ENCODE data around the gene TNK2.
A peak's percentile ranks its signal among the peaks of the same experiment; 100 is the strongest.

The TNK2 gene

DNA sequence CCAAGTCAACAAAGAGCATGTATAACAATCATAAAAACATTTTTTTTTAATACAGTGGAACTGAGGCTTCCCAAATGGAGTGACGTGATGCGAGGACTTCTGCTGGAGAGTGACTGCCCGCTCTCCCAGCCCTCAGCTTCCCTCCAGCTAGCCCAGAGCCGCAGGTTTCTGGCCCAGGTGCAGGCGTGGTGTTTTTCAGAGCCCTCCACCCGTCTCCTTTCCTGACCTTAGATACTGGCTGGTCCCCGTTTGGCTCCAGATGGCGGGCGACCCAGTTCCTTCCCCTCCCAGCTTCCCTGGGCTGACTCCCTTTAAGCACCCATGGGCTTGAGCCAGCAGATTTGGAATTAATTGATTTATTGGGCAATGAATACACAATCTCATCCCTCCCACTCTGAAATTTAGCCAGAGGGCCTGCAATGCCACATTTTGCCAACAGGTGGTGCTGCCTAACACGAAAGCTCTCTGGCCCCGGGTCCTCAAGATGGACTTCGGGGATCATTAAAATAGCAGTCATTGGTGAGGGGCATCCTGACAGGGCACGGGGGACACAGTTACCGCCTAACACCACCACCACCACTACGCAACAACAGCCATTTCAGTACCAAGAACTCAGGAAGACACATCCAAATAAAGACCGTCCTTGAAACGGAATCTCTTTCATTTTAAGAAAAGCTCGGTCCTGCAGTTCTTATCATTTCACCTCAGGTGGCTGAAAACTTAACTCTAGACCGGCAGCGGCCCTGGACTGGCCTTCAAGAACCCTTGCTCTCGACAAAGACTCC lies 49.1 kb downstream of the TNK2 start:
- Histone ChIP-seq H3K27me3 (no peaks in the 10 kb centered on the region), H3K4me1 (peaks cover 6% of the 10 kb centered on the region; the same call in 1 of the 2 replicates), H3K9me3 (no peaks in the 10 kb centered on the region), H3K36me3 (no peaks in the 10 kb centered on the region), H3K4me3 (ENCODE audit: low read depth, low read length) (no peak overlapping the region)
- DNase-seq = peak; percentile 71
- TF ChIP-seq, protein P1, sequence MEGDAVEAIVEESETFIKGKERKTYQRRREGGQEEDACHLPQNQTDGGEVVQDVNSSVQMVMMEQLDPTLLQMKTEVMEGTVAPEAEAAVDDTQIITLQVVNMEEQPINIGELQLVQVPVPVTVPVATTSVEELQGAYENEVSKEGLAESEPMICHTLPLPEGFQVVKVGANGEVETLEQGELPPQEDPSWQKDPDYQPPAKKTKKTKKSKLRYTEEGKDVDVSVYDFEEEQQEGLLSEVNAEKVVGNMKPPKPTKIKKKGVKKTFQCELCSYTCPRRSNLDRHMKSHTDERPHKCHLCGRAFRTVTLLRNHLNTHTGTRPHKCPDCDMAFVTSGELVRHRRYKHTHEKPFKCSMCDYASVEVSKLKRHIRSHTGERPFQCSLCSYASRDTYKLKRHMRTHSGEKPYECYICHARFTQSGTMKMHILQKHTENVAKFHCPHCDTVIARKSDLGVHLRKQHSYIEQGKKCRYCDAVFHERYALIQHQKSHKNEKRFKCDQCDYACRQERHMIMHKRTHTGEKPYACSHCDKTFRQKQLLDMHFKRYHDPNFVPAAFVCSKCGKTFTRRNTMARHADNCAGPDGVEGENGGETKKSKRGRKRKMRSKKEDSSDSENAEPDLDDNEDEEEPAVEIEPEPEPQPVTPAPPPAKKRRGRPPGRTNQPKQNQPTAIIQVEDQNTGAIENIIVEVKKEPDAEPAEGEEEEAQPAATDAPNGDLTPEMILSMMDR (IDR thresholded peaks at IDR 0.05; ENCODE audit: low read depth, low read length) = peak; percentile 98

DNA sequence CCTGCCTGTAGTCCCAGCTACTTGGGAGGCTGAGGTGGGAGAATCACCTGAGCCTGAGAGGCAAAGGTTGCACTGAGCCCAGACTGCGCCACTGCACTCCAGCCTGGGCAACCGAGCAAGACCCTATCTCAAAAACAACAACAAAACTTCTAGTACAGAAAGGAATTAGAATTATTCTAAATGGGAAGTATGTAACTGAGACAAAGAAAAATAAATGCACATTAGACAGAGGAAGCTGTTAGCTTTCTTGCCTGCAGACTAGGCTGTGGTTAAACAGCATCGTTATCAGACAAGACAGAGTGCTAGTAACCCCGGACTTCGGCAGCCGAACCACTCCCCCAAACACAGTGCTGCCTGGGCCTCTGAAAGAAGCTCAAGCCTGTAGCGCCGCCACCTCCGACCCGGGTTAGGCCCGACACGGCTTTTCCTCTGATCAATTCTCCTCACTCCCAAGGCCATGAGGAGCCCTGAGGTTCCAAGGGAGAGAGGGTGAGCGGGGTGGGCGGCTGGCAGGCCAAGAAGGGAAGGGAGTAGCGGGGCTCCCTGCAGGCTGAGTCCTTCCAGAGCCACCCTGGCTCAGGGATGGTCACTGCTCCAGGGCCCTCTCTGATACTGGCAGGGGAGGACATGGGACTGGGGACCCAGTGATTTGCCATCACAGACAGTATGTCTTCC lies 51.8 kb downstream of the TNK2 start:
- Histone ChIP-seq H3K27me3 (no peaks in the 10 kb centered on the region), H3K9me3 (no peaks in the 10 kb centered on the region), H3K4me3 (ENCODE audit: low read depth, low read length) (no peak overlapping the region), H3K36me3 (no peaks in the 10 kb centered on the region), H3K4me1 (peaks cover 6% of the 10 kb centered on the region; the same call in 1 of the 2 replicates)
- TF ChIP-seq, protein P1 (IDR thresholded peaks at IDR 0.05; ENCODE audit: low read depth, low read length) = no peak
- no peak for DNase-seq

DNA sequence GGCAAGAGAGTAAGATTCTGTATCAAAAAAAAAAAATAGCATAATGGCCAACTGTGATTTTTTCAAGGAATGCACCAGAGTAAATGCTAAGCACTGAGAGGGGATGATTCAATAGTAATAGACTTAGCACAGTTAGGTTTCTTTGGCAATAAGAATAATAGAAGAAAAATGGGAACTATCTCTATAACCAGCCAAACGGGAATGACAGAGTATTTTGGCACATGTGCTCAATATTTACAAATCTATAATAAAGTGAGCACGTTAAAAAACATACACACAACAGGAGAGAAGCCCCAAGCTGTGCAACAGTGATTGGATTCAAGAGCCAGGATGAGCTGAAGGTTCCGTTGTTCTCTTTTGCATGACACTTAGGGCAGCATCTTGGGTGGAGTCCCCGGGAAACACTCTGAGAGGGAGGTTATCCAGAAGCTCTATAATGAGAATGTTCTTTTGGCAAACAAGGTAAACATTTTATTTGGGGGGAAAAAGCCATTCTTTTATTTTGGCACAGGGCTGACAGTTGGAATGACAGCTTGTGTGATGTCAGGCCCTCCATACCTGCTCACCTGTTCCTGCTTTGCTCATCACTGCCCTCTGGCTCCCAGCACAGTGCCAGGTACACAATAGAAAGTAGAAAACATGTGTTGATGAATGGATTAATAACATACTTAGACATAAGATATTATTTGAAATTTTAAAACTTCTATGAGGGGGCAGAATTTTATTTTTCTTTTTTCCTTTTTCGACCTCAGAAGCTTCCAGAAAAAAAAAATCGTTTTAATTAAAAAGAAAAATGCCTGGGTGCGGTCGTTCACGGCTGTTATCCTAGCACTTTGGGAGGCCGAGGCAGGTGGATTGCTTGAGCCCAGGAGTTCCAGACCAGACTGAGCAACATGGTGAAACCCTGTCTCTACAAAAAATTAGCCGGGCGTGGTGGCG lies 52.6 kb downstream of the TNK2 start:
- Histone ChIP-seq H3K27me3 (no peaks in the 10 kb centered on the region), H3K4me1 (peaks cover 6% of the 10 kb centered on the region; the same call in 1 of the 2 replicates), H3K4me3 (ENCODE audit: low read depth, low read length) (no peak overlapping the region), H3K36me3 (no peaks in the 10 kb centered on the region), H3K9me3 (no peaks in the 10 kb centered on the region)
- no peak for DNase-seq
- TF ChIP-seq, protein P1 (IDR thresholded peaks at IDR 0.05; ENCODE audit: low read depth, low read length) = no peak

DNA sequence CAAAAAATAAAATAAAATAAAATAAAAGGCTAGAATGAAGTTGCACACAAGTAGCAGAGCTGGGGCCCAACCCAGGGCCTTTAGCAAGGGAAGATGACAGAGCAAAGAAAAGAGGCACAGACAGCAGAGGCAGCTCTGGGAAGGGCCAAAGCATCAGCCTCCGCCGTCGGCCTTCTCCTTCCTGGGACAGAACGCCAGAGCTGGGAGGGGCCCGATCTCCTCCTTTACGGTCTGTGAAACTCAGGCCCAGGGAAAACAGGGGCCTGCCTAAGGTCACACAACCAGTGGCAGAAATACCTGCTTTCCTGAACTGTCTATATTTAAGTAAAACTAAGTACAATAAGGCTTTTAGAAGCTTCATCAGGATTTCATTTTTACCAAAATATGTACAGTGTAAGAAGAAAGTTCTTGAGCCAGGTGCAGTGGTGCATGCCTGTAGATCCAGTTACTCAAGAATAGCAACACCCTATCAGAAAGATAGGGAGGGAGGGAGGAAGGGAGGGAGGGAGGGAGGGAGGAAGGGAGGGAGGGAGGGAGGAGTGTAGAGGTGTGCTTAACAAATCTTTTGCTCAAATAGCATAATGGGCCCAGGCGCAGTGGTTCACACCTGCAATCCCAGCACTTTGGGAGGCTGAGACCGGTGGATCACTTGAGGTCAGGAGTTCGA lies 53.6 kb downstream of the TNK2 start:
- H3K36me3 ChIP-seq = no peaks in the 10 kb centered on the region
- H3K27me3 ChIP-seq = no peaks in the 10 kb centered on the region
- no peak for DNase-seq
- H3K9me3 ChIP-seq = no peaks in the 10 kb centered on the region
- H3K4me3 ChIP-seq (ENCODE audit: low read depth, low read length) = no peak overlapping the region
- H3K4me1 ChIP-seq = peaks cover 6% of the 10 kb centered on the region; the same call in 1 of the 2 replicates
- TF ChIP-seq, protein P1 (IDR thresholded peaks at IDR 0.05; ENCODE audit: low read depth, low read length) = no peak

DNA sequence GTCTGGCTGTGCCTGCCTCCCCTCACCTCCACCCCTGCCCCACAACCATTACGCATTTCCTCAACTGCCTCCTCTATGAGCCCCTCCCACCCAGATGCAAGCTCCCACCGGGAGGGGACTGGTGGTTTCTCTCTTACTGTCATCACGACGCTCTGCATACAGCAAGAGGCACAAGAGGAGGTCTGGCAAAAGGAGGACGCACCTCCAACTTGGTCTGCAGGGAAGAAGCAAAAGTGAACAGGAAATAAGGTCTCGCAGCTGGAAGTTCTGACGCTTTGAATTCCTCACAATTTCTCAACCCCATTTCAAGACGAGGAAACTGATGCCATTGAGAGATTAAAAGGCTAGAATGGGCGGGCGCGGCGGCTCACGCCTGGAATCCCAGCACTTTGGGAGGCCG lies 54.4 kb downstream of the TNK2 start:
- peaks cover 1% of the 10 kb centered on the region; the same call in 1 of the 2 replicates for H3K4me1 ChIP-seq

More for the DNA sequence above, 54.4 kb downstream of the TNK2 start:
- TF ChIP-seq, protein P1 (IDR thresholded peaks at IDR 0.05; ENCODE audit: low read depth, low read length) = no peak
- no peak for DNase-seq
- no peaks in the 10 kb centered on the region for H3K9me3 ChIP-seq
- H3K4me3 ChIP-seq (ENCODE audit: low read depth, low read length) = no peak overlapping the region
- H3K27me3 ChIP-seq = no peaks in the 10 kb centered on the region
- no peaks in the 10 kb centered on the region for H3K36me3 ChIP-seq
